ENCODE measurements around the gene CACNA2D2.

DNA sequence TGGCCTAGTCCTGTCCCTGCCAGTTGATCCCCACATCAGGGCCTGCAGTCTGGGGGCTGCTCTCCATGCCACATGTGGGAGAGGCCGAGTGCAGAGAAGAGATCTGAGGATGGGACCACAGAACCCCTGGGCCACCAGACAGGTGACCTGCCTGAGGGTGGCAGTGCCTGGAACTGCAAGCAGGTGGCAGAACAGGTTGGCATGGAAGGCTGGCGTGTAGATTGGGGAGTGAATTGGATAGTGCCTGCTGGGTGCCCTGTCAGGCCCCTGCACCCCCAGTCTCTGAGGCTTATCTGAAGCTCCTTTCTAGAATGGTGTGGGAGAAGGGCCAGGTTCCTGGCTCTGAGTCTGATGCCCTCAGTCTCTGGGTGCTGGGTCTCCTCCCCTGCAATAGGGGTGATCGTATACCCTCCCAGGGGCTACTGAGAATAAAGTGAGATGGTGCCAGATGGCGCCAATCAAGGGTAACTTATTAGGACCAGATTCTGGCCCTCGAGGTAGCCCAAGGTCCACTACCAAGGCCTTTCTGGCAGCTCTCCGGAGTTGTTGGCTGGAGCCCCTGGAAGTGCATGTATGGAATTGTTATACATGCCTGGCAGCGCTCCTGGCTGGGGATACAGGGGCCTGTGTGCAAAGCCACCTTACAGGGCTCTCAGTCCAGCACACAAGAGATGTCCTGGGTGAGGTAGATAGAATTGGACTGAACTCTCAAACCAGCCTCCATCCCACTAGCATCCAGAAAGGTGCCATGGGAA lies 48.4 kb upstream of the CACNA2D2 start:
- TF ChIP-seq CTCF (IDR thresholded peaks at IDR 0.05; ENCODE audit: insufficient read depth, low read length, poor library complexity, severe bottlenecking): no peak
- no peak for TF ChIP-seq EZH2phosphoT487 (conservative IDR thresholded peaks at IDR 0.05; ENCODE audit: low read length)

Data from SU-DHL-6 (cell line).